ENCODE results near the gene CHMP1A.
A peak's percentile ranks its signal among the peaks of the same experiment; 100 is the strongest.
"Not testable (repeated sequence)": the region's sequence is repeated elsewhere in the genome, so short reads cannot be mapped to it uniquely, and the experiment has no call there.

The CHMP1A gene

DNA sequence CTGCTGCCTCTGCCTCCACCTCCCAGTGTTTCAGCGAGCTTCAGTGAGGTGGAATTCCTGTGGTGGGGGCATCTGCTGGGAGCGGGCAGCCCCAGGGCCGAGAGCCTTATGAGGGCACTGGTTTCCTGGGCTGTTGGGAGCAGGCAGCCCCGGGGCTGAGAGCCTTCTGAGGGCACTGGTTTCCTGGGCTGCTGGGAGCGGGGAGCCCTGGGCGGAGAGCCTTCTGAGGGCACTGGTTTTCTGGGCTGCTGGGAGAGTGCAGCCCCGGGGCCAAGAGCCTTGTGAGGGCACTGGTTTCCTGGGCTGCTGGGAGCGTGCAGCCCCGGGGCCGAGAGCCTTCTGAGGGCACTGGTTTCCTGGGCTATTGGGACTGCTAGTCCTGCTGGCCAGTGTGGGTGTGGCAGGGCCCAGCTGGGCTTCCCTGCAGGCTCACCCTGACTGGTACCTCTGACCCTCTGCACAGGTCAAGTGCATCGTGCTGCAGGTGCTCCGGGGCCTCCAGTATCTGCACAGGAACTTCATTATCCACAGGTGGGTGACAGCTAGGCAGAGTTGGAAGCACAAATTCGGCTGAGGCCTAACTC lies 34.6 kb upstream of the CHMP1A start:
- no peak for DNase-seq

- DNase-seq, result no peak
These were observed 33.9 kb upstream of the CHMP1A start for GRCh38 chr16:89691231-89691985.

GRCh38 chr16:89690392-89690901 lies 32.9 kb upstream of the CHMP1A start:
- no peak for DNase-seq

GRCh38 chr16:89689621-89690020 lies 32.1 kb upstream of the CHMP1A start:
- not testable (repeated sequence) for DNase-seq

DNA sequence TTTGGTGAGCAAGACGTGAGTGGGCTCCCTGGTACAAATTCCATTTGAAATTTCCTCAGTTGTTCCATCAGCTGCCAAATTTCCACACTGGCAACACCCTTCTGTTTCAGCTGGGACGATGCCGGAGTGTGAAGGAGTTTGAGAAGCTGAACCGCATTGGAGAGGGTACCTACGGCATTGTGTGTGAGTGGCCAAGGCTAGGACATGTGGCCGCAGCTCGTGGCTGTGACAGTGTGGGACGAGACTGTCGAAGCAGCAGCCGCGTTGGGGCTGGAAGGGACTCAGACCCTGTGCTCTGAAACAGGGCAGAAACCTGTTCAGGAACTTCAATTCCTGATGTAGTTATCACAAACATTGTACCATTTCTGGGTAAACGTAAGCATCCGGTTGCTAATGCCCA lies 31.6 kb upstream of the CHMP1A start:
- DNase-seq, result no peak

GRCh38 chr16:89688395-89688794 lies 30.9 kb upstream of the CHMP1A start:
- no peak for DNase-seq

- DNase-seq, result no peak
These were observed 29.8 kb upstream of the CHMP1A start for GRCh38 chr16:89687092-89687940.

GRCh38 chr16:89686520-89687091 lies 29.1 kb upstream of the CHMP1A start, which contains the start of gene CDK10:
Gene CDK10, plus strand, starts transcription at chr16:89686689. Its CDS starts 22 bp downstream, at chr16:89686711.
- DNase-seq, result peak; percentile 83

GRCh38 chr16:89685916-89686315 lies 28.4 kb upstream of the CHMP1A start:
- no peak for DNase-seq

DNA sequence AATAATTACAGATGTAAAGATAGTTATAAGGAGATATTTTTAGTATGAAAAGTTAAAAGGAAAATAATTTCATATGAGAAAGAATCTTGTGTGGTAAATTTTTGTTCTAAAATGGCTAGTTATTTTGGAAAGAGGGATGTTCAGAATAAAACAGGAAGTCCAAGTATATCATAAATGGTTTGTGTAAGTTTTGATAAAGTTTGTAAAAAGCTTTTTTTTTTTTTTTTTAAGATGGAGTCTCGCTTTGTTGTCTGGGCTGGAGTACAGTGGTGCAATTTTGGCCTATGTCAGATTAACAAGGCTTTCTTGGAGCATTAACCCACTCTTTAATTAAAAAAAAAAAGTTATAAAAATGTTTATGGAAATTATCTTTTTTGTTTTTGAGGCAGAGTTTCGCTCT lies 20.8 kb upstream of the CHMP1A start:
- no peak for DNase-seq

- no peak for DNase-seq
These were observed 14.9 kb upstream of the CHMP1A start for GRCh38 chr16:89672177-89672941.

- not testable (repeated sequence) for DNase-seq
These were observed 14.1 kb upstream of the CHMP1A start for GRCh38 chr16:89671565-89671964.

DNA sequence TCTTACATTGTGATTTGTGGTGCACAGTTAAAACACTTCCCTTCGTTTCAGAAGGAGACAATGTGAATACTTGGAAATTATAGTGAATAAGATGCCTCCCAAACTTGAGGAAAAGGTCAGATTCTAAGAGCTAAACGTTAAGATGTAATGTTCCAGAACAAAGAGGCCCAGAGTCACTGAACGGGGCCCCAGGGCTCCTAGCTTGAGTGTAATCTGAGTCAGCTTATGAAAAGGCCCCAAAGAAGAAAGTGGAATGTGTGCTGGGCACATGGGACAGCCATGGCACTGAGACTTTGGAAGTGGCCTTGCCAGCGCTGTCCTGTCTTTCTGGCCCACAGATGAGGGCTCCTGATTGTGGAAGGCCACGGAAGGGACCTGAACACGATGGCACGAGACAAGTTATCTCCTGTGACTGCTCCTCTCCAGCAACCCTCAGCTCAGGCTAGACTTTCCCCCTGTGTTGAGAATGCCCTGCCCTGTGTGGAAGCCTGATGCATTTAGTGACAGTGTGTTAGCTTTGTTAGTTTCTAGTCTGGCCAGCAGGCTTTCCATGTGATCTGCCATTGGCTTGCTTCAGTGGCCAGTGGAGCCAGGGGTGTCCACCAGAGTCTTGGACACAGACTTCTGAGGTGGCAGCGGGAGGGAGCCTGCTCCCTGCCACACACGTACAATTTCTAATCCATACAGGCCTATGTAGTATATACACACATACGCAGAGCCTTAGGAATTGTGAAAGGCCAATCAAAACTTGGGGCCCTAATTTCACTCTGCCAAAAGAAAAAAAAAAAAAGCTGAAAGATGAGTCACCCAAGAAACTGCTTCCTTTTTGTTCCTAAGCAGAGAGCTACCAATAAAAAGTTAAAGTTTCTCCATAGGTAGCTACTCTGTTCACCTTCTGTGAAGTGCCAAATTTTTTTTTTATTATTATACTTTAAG lies 13.3 kb upstream of the CHMP1A start:
- no peak for DNase-seq

DNA sequence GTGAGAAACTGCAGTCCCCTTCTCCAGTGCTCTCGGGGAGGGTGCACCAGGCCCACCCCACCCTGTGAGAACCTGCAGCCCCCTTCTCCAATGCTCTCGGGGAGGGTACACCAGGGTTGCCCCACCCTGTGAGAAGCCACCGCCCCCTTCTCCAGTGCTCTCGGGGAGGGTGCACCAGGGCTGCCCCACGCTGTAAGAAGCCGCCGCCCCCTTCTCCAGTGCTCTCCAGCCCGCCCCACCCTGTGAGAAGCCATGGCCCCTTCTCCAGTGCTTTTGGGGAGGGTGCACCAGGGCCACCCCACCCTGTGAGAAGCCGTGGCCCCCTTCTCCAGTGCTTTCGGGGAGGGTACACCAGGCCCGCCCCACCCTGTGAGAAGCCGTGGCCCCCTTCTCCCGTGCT lies 12.2 kb upstream of the CHMP1A start:
- DNase-seq, result no peak

DNA sequence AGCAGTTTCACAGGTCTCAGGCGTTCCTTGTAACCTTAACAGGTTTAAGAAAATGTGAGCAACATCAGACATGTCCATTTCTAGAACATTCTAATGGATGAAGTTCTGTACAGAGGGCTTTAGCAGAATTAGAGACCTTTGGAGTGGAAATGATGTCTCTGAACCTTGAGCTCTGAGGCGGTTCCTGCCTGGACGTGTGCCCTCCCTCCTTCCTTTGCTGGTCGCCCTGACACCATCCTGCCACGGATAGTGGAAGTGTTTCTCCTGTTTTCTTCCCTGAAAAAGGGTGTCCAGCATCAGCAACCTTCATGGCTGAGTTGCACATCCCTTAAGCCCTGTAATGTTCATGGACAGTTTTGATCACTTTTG lies 11.3 kb upstream of the CHMP1A start:
- no peak for DNase-seq

DNA sequence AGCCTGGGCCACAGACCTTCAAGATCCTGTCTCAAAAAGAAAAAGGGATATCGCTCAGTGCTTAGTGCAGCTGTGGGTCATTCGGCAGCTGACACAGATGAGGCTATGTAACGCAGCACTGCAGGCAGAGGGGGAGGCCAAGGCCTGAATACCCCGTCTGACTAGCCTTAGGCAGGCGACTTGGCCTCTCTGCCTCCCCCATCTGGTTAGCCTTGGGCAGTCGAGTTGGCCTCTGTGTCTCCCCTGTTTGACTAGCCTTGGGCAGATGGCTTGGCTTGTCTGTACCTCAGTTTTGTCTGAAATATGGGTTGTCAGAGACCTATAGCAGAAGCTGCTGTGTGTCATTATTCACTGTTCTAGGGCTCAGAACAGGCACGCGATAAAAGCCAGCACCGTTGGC lies 10.1 kb upstream of the CHMP1A start:
- no peak for DNase-seq

GRCh38 chr16:89667000-89667399 lies 9.5 kb upstream of the CHMP1A start:
- not testable (repeated sequence) for DNase-seq

DNA sequence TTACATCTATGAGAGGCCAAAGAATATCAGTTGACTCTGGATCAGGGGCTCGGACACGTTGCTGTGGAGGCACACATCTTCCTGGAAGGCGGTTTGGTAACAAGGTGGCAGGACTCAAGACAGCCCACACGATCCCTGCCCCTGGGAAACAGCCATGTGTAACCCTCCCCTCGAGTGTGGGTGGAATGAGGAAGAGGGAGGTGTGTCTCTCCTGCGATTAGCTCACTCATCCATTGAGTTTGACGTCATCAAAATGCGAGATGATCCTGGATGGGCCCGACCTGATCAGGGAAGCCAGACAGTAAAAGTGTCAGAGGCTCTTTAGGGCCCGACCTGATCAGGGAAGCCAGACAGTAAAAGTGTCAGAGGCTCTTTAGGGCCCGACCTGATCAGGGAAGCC lies 6.7 kb upstream of the CHMP1A start:
- DNase-seq, result not testable (repeated sequence)

GRCh38 chr16:89661215-89661614 lies 3.7 kb upstream of the CHMP1A start:
- DNase-seq, result no peak

DNA sequence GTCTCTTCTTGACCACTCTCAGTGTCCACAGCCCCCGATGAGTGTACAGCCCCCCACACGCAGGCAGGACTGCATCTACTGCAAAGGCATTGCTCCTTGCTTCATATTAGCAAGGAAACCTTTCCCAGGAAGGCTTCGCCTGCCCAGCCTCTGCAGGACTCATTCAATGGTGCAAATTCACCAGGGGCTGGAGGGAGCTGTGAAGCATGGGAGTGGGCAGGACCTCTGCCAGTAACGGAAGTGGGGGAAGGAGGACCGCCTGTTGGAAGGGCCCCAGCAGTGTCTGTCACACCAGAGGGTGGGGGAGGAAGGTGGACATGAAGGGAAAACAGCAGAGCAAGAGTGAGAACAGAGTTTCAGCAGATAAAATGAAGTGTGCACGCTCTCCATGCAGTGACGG lies 2.6 kb upstream of the CHMP1A start:
- no peak for DNase-seq

GRCh38 chr16:89658221-89658879 lies 842 bp upstream of the CHMP1A start:
- no peak for DNase-seq
